Skeletal muscle cell (primary cell): ENCODE measurements around the gene EHD1.
A peak's percentile ranks its signal among the peaks of the same experiment; 100 is the strongest.

Source experiments
- DNase-seq: peaks from one replicate; pipeline ENCODE4 v3.0.0-alpha.2; 2010; ENCODE audit warnings: low read depth
- H3K4me3 ChIP-seq: 2 replicates; pipeline ENCODE4 v1.5.1; 2011; ENCODE audit warnings: low read depth, mild to moderate bottlenecking, control low read depth, low read length, moderate library complexity

The EHD1 gene

DNA sequence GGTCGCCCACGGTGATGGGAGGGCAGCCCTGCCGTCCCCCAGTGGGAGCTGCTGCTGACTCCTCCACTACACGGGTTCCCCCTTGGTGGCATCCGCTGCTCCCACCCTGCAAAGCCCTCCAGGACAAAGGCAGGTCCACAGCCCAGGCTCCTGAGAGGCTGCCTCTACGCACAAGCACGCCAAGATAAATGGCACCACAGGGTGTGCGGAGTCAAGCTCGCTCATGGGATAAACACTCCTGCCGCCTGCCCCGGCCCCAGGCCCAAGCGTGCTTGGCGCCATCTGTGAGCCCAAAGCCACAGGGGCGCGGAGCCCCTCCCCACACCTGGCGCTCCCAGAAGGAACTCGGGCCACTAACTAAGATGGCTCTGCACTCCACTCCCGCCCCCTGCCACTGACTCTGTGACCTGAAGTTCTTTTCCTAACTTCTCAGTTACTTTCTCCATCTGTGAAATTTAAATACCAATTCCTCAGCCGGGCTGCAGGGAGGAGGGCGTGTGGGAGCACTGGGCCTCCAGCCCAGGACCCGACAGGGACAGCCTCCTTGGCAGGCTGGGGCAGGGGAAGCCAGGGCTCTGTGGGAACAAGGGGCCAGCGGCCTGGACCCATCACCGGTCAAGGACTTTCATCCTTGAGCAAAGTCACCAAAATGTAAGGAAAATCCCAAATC, 14.9 kb downstream of the EHD1 start:
- no peak for DNase-seq
- no peak overlapping the region for H3K4me3 ChIP-seq

DNA sequence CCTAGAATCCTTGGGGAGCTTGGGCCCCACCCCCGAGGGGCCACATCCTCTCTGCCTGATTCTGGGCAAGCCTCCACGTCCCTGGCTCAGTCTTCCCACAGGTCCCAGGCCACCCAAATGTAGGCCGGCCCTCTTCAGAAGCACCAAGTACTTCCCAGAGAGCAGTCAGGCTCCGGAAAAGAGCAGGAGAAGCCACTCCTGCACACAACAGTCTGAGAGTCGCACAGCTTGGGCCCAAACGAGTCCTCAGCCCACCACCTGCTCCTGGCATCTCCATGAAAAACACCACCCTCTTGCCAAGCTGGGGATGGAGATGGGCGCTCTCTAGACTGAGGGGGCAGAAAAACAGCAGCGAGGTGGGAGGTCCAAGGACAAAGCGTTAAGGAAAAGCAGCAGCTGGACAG, 15.4 kb downstream of the EHD1 start:
- no peak overlapping the region for H3K4me3 ChIP-seq

DNA sequence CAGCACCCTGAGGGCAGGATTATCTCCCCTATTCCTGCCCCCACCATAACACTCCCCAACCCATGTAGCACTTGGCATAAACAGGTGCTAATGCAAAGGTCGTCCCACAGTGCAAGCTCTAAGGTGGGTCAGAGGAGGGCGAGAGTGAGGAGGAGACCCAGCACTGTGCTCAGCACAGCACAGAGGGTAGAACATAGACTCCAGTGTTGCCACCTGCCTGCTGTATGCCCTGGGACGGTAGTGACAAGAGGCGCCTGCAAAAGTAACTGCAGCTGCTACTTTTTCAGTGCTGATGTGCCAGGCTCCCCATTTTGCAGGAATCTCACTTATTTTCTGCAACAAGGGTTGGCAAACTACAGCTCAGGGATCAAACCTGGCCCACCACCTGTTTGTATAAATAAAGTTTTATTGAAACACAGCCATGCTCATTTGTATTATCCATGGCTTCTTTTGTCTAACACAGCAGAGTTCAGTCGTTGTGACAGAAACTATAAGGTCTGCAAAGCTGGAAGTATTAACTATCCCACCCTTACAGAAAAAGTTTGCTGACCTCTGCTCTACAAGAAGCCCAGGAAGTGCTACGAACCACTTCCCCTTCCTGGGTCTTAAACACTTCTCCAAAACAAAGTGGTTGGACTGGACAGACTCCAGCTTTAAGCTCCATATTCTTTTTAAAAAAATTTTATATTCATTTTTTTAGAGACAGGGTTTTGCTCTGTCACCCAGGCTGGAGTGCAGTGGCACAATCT, 17.0 kb downstream of the EHD1 start:
- DNase-seq = no peak
- no peak overlapping the region for H3K4me3 ChIP-seq

More for the DNA sequence above, 15.4 kb downstream of the EHD1 start:
- no peak for DNase-seq

DNA sequence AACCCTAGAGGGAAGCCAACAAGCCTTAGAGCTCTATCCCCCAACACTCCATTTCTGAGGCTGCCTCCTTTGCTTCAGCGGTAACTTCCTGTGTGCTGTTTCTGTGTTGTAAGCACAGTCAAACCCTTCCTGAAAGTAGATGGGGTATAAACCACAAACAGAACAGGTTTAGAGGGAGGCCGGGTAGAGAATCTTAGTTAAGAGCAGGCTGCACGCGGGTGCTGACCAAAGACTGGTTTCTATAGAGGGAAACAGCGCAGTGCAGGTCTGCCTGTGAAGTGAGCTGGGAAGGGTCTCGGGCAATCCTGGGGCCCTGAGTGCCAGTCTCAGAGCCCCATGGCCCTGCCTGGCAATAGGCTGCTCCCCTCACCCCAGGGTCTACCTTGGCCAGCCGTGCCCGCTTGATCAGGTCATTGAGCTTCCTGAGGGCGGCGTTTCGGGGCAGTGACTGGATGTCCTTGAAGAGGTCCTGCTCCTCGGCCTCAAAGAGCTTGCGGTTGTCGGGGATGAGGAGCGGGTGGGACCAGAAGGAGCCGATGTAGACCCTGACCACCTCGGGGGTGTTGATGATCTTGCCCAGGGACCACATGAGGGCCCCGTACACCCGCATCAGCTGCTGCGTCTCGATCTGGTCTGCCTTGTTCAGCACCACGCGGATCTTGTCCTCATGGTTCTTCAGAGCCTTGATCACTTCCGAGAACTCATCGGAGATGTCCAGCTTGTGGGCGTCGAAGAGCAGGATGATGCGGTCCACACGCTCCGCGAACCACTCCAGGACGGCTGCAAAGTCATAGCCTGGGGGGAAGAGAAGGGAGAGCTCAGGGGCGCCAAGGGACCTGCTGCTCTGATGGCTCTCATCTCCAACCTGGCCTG, 18.6 kb downstream of the EHD1 start:
- no peak overlapping the region for H3K4me3 ChIP-seq
- DNase-seq = no peak

DNA sequence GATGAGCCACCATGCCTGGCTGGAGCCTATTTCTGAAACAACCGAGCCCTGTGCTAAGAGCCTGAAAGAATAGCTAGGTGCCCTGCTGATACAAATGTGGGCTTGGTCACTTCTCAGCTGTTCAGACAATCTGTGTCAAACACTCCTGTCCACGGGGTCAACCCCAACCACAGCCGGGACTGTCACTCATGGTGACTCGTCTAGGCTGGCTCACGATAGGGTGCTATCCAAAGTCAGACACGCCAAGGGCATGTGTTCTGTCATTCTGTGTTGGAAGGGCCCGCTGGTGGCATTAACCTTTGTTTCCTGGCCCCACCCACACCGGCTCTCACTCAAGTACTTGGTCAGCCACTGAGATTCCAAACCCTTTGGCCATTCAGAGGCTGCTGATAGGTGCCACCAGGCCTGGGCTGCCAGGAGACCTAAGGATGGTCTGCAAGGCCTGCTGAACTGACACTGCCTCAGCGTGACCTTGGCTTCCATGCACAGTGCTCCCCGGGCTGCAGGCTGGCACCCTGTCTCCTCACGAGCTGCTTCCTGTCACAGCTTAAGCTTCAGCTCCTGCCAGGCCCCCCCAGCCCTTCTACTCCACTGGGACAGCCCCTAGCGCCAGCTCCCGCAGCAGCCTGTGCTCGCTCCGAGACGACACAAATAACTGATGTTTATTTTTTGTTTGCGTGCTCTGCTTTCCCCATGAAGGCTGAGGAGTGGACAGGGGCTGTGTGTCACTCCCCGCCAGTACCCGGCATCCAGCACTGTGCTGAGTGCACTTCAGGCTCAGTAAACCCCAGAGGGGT, 19.8 kb downstream of the EHD1 start:
- H3K4me3 ChIP-seq = no peak overlapping the region
- DNase-seq = no peak

DNA sequence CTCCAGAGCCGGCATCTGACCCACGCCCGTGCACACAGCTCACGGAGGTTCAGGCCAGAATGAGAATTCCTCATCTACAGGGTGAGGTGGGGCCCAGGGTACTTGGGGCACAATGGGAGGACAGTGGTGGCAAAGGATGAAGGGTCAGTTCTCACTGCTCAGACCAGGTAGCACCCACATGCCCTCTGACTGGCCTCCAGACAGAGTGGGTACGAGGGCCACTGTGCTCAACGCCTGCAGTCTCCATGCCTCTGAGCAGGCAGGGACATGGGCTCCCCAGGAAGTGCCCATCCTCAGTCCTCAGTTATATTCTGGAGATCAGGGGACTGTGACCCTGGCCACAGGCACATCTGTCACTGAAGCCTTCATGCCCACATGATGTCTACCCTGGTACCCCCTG, 20.9 kb downstream of the EHD1 start:
- DNase-seq = no peak
- H3K4me3 ChIP-seq = no peak overlapping the region

GRCh38 chr11:64856382-64857227, 21.8 kb downstream of the EHD1 start:
- no peak overlapping the region for H3K4me3 ChIP-seq
- DNase-seq = no peak

DNA sequence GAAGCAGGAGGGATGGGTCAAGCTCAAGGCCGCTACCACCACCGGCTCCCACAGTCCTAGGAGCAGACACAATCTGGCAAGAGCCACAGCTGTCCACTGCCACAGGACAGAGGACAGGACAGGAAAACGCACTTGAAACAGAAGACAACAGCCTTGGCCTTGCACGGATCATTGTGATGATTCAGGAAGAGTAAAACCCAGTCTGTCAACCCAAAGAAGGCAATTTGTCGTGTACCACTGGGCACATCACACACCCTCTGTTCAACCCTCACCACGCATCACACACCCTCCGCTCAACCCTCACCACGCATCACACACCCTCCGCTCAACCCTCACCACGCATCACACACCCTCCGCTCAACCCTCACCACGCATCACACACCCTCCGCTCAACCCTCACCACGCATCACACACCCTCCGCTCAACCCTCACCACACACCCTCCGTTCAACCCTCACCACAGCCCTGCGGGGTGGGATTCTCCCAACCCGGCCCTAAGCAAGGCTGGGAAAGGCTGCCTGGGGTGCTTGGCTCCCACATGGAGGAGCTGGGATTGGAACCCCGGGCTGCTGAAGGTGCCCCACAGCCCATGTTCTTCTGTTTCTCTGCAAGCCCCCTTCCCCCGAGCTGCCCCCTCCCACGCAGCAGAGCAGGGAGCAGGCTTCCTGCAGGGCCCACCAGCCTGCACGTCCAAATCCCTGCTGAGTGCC, 22.7 kb downstream of the EHD1 start:
- H3K4me3 ChIP-seq = no peak overlapping the region
- no peak for DNase-seq

GRCh38 chr11:64854534-64855502, 23.6 kb downstream of the EHD1 start:
- no peak overlapping the region for H3K4me3 ChIP-seq
- DNase-seq = peak; percentile 53

DNA sequence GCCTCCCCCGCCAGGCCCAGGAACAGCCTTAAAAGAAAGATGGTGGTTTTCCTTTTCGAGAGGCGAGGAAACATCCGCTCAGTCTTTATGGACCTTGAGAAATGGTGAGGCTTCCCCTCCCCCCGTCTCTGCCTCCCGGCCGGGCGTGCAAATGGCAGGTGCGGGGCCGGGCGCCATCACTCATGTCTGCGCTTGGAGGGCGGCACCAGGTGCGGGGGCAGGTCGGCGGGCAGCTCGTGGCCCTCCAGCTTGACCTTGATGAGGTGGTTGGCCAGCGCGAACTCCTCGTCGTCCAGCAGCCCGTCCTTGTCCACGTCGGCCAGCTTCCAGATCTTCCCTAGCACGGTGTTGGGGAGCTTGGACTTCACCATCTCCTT, 24.3 kb downstream of the EHD1 start:
- no peak for DNase-seq
- H3K4me3 ChIP-seq = no peak overlapping the region

DNA sequence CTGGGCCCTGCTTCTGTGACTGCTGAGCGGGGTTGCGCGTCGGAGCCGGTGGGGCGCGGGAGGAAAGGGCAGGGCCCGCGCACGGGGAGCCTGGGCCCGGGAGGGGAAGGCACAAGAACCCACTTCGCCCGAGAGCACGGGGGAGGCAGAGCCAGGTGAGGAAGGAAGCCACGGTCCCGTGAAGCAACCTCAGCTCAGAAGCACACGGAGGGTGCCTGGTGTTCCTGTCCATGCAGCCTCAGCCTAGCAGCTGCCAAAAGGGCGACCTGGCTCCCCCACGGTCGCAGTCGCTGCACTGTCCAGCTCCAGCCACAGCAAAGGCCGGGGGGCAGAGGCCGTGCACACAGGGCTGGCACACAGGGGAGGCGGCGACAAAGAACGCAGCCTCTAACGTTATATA, 24.7 kb downstream of the EHD1 start:
- H3K4me3 ChIP-seq = no peak overlapping the region
- no peak for DNase-seq

- no peak for DNase-seq
- H3K4me3 ChIP-seq = no peak overlapping the region
Observed at GRCh38 chr11:64852804-64853509, 25.5 kb downstream of the EHD1 start.

GRCh38 chr11:64851831-64852351, 26.5 kb downstream of the EHD1 start:
- no peak overlapping the region for H3K4me3 ChIP-seq
- no peak for DNase-seq

GRCh38 chr11:64850979-64851567, 27.3 kb downstream of the EHD1 start:
- DNase-seq = no peak
- H3K4me3 ChIP-seq = no peak overlapping the region

- no peak for DNase-seq
- H3K4me3 ChIP-seq = no peak overlapping the region
Observed at GRCh38 chr11:64849598-64850356, 28.6 kb downstream of the EHD1 start.
